HepG2 (cell line): ENCODE data around the gene GLTPD2. TPM values are rescaled to one million over a fixed set of nuclear protein-coding genes. Genes with fewer than 3 reads are reported as not detected.

Experiments
- ARID3A ChIP-seq: IDR thresholded peaks from 2 replicates; pipeline ENCODE4 v1.6.1; 2012; ENCODE audit warnings: low read depth, low read length, improper control_type of control experiment
- BRD4 ChIP-seq: sonication (generic); formaldehyde crosslinking; IDR thresholded peaks from 2 replicates; pipeline ENCODE4 v1.4.0; 2020; ENCODE audit warnings: missing genetic modification reagents
- CAMTA2 ChIP-seq: sonication (generic); formaldehyde crosslinking; IDR thresholded peaks from 2 replicates; pipeline ENCODE4 v1.4.0; 2020; ENCODE audit warnings: mild to moderate bottlenecking, missing genetic modification reagents, borderline replicate concordance
- CBX2 ChIP-seq, 2 experiments: fragments of 200-600 bp in 1 of 2; sonication (generic); formaldehyde crosslinking in 1 of 2; IDR thresholded peaks; 2 replicates each; pipeline versions ENCODE4 v1.7.0 to v1.8.1; 2018 to 2022; ENCODE audit warnings: low read depth in 2 of 2, low read length in 1 of 2, mild to moderate bottlenecking in 1 of 2, missing genetic modification reagents in 1 of 2
- FOXK1 ChIP-seq: sonication (generic); formaldehyde crosslinking; IDR thresholded peaks from 2 replicates; pipeline ENCODE4 v1.4.0; 2020; ENCODE audit warnings: low read depth, missing genetic modification reagents, borderline replicate concordance
- GMEB1 ChIP-seq: sonication (generic); formaldehyde crosslinking; IDR thresholded peaks from 2 replicates; pipeline ENCODE4 v1.5.1; 2020; ENCODE audit warnings: missing genetic modification reagents, mild to moderate bottlenecking, borderline replicate concordance
- GZF1 ChIP-seq: sonication (generic); formaldehyde crosslinking; IDR thresholded peaks from 2 replicates; pipeline ENCODE4 v1.5.1; 2020; ENCODE audit warnings: mild to moderate bottlenecking, missing genetic modification reagents
- POGK ChIP-seq: sonication (generic); formaldehyde crosslinking; conservative IDR thresholded peaks from 2 replicates; pipeline ENCODE4 v1.8.0; 2022; ENCODE audit warnings: mild to moderate bottlenecking, moderate library complexity, missing genetic modification reagents
- PRDM4 ChIP-seq: sonication (generic); formaldehyde crosslinking; IDR thresholded peaks from 2 replicates; pipeline ENCODE4 v1.9.0; 2021; ENCODE audit warnings: missing genetic modification reagents, borderline replicate concordance
- SETDB1 ChIP-seq: sonication (generic); formaldehyde crosslinking; IDR thresholded peaks from 2 replicates; pipeline ENCODE4 v1.5.1; 2020; ENCODE audit warnings: missing genetic modification reagents, mild to moderate bottlenecking, borderline replicate concordance
- SMAD1 ChIP-seq: sonication (generic); formaldehyde crosslinking; IDR thresholded peaks from 2 replicates; pipeline ENCODE4 v1.4.0; 2020; ENCODE audit warnings: missing genetic modification reagents, low read depth, mild to moderate bottlenecking, borderline replicate concordance
- SRSF4 ChIP-seq: fragments of 200-400 bp; formaldehyde crosslinking; IDR thresholded peaks from one replicate; pipeline ENCODE4 v1.6.1; 2018; ENCODE audit warnings: mild to moderate bottlenecking, low read depth, low read length, moderate library complexity; ENCODE audit not compliant: poor library complexity, severe bottlenecking
- YEATS2 ChIP-seq: sonication (generic); formaldehyde crosslinking; IDR thresholded peaks from 2 replicates; pipeline ENCODE4 v1.4.0; 2020; ENCODE audit warnings: missing genetic modification reagents, borderline replicate concordance
- ZMYM3 ChIP-seq: sonication (generic); formaldehyde crosslinking; IDR thresholded peaks from 2 replicates; pipeline ENCODE4 v1.5.1; 2020; ENCODE audit warnings: mild to moderate bottlenecking, missing genetic modification reagents
- ZNF329 ChIP-seq: sonication (generic); formaldehyde crosslinking; IDR thresholded peaks from 2 replicates; pipeline ENCODE4 v1.9.0; 2021; ENCODE audit warnings: low read depth, mild to moderate bottlenecking, missing genetic modification reagents
- ZNF367 ChIP-seq: sonication (generic); formaldehyde crosslinking; IDR thresholded peaks from 2 replicates; pipeline ENCODE4 v1.4.0; 2020; ENCODE audit warnings: missing genetic modification reagents, borderline replicate concordance
- ZNF543 ChIP-seq: sonication (generic); formaldehyde crosslinking; IDR thresholded peaks from 2 replicates; pipeline ENCODE4 v1.4.0; 2020; ENCODE audit warnings: mild to moderate bottlenecking, missing genetic modification reagents
- ZSCAN5A ChIP-seq: sonication (generic); formaldehyde crosslinking; IDR thresholded peaks from 2 replicates; pipeline ENCODE4 v1.8.0; 2022; ENCODE audit warnings: mild to moderate bottlenecking, missing genetic modification reagents, borderline replicate concordance
- polyA plus RNA-seq, 8 experiments: library from polyadenylated mRNA; depleted of rRNA in 3 of 8; stranded (reverse) in 7 of 8; unstranded in 1 of 8; fragments of >200 nt; fragmentation: Illumina TruSeq in 4 of 8; extraction: Trizol in 4 of 8; gene quantifications; 2 replicates each; pipeline versions ENCODE4 v1.2.1 to v1.2.3, GENCODE V29; 2011 to 2016; ENCODE audit warnings: low read depth in 4 of 8, missing spikeins in 1 of 8, mixed read lengths in 1 of 8; ENCODE audit not compliant: insufficient read depth in 1 of 8
- total RNA-seq, 5 experiments: library from RNA; depleted of rRNA; stranded (reverse); fragments of >200 nt; fragmentation: Illumina TruSeq; extraction: Trizol; gene quantifications; 2 replicates each; pipeline ENCODE4 v1.2.3, GENCODE V29; 2016; ENCODE audit warnings: low read depth in 1 of 5

Gene GLTPD2
- total and polyA plus RNA-seq, 2 of the 13 experiments (the other 11 are each of a cell fraction or from before 2014, with no cell fraction given) = 7.5 to 12.9 TPM

- TF ChIP-seq ZNF543 (CRISPR knock-in tag) = no peak
- TF ChIP-seq ARID3A = no peak
- peak; percentile 47; the same call in 1 of the 2 replicates for TF ChIP-seq ZSCAN5A (CRISPR knock-in tag)
- no peak for TF ChIP-seq CAMTA2 (CRISPR knock-in tag)
- TF ChIP-seq SETDB1 (CRISPR knock-in tag) = no peak
- TF ChIP-seq ZMYM3 (CRISPR knock-in tag) = no peak
- TF ChIP-seq GMEB1 (CRISPR knock-in tag) = no peak
- TF ChIP-seq ZNF367 (CRISPR knock-in tag) = no peak
- TF ChIP-seq SRSF4 = no peak
- TF ChIP-seq PRDM4 (CRISPR knock-in tag) = no peak
- no peak for TF ChIP-seq FOXK1 (CRISPR knock-in tag)
- TF ChIP-seq SMAD1 (CRISPR knock-in tag) = no peak
- no peak for TF ChIP-seq YEATS2 (CRISPR knock-in tag)
- TF ChIP-seq ZNF329 (CRISPR knock-in tag) = no peak
- TF ChIP-seq POGK (CRISPR knock-in tag) = peak; percentile 87
- TF ChIP-seq GZF1 (CRISPR knock-in tag) = no peak
- no peak for TF ChIP-seq CBX2 (IDR thresholded peaks at IDR 0.05; ENCODE audit: low read depth, low read length)
- no peak for TF ChIP-seq CBX2 (CRISPR knock-in tag; IDR thresholded peaks at IDR 0.05; ENCODE audit: low read depth)
- peak; percentile 88; the same call in 1 of the 2 replicates for TF ChIP-seq BRD4
These were observed 1.4 kb downstream of the GLTPD2 start (continued) for GRCh38 chr17:4789951-4790704.
